ENCODE data around the gene GAL. TPM values are rescaled to one million over a fixed set of nuclear protein-coding genes. Genes with fewer than 3 reads are reported as not detected.

Gene GAL
- total RNA-seq, 1 experiment from 2014 or later, result 65.2 TPM

- Histone ChIP-seq H2BK20ac (ENCODE audit: low read depth, low read length, poor library complexity, severe bottlenecking) (no peak overlapping the region), H2BK15ac (ENCODE audit: low read depth, low read length) (no peak overlapping the region), H3K27ac (ENCODE audit: insufficient read length, low read depth, low read length) (no peak overlapping the region), H3K27me3 (ENCODE audit: insufficient read depth, low read length) (no peaks in the 10 kb centered on the region), H3K18ac (ENCODE audit: insufficient read length, low read depth, low read length) (no peak overlapping the region), H3K4me1 (ENCODE audit: insufficient read depth, low read length) (no peaks in the 10 kb centered on the region), H3K4me2 (ENCODE audit: insufficient read depth, insufficient read length, low read length) (no peak overlapping the region), H4K91ac (ENCODE audit: insufficient read length, low read depth, low read length) (no peak overlapping the region), H4K20me1 (ENCODE audit: control insufficient read depth, insufficient read depth, insufficient read length) (no peaks in the 10 kb centered on the region), H3K79me2 (ENCODE audit: insufficient read depth, low read length) (no peaks in the 10 kb centered on the region), H3K56ac (ENCODE audit: insufficient read length, low read depth, low read length) (no peak overlapping the region), H3K9me3 (ENCODE audit: control insufficient read depth, low read depth, low read length) (peaks cover 8% of the 10 kb centered on the region), H3K9ac (ENCODE audit: extremely low read depth, insufficient read length, low read length) (no peak overlapping the region), H2BK120ac (ENCODE audit: low read depth, low read length, poor library complexity, severe bottlenecking) (no peak overlapping the region), H3T11ph (ENCODE audit: low read length) (no peak overlapping the region), H4K5ac (ENCODE audit: insufficient read length, low read depth, low read length) (no peak overlapping the region), H3K23ac (ENCODE audit: insufficient read length, low read depth, low read length) (no peak overlapping the region), H2AK5ac (ENCODE audit: insufficient read length, low read length) (no peak overlapping the region), H3K4ac (ENCODE audit: low read depth, low read length) (no peak overlapping the region), H2BK5ac (ENCODE audit: insufficient read length, low read length) (no peak overlapping the region), H2BK12ac (ENCODE audit: insufficient read length, low read depth, low read length) (no peak overlapping the region), H4K8ac (replicated peaks; ENCODE audit: insufficient read length, low read depth, low read length) (no peak overlapping the region), H2AFZ (ENCODE audit: low read length) (no peak overlapping the region), H3K14ac (ENCODE audit: insufficient read depth, low read length) (no peak overlapping the region; the same call in 1 of the 2 replicates), H3K79me1 (ENCODE audit: insufficient read depth, low read depth, low read length, poor library complexity, severe bottlenecking) (no peaks in the 10 kb centered on the region), H3K23me2 (ENCODE audit: insufficient read length, low read depth, low read length, poor library complexity, severe bottlenecking) (no peaks in the 10 kb centered on the region)
- no CpG with 5 or more reads among the region's 38 CpGs for WGBS (ENCODE audit: extremely low coverage, insufficient read length, low lambda C conversion rate)
- H3K36me3 Mint-ChIP-seq (ENCODE audit: insufficient read depth in 1 of 3, low read depth in 3 of 3), result peaks cover 0 to 11% (median under 1%) of the 10 kb centered on the region in 3 experiments; a peak in 3 of 7 replicates
- H3K9me3 Mint-ChIP-seq, result peaks cover 17 to 18% of the 10 kb centered on the region in 2 experiments
- H3K27ac Mint-ChIP-seq, result no peak overlapping the region; a peak in 1 of 7 replicates
- H3K4me3 Mint-ChIP-seq, result no peak overlapping the region
- H3K27me3 Mint-ChIP-seq (ENCODE audit: low read depth), result peaks cover 2% of the 10 kb centered on the region; the same call in 1 of the 2 replicates
- 0 out of 4 replicates have a peak, but pooled peaks cover 0 to 2% of the 10 kb centered on the region in 2 experiments for H3K4me1 Mint-ChIP-seq
- DNase-seq, result no peak
- no peak for TF ChIP-seq CTCF (conservative IDR thresholded peaks at IDR 0.05)
These were observed 34.3 kb upstream of the GAL start for GRCh38 chr11:68649851-68650555.
